GM23338 (cell line): Measurements from ENCODE around the gene RBPMS2. TPM values are rescaled to one million over a fixed set of nuclear protein-coding genes. Genes with fewer than 3 reads are reported as not detected.

Source experiments
- ATAC-seq: fragments of 200-7000 bp; cut with Tn5 transposase; 3 replicates; pipeline ENCODE4 v1.9.1; 2020
- DNase-seq: peaks from one replicate; pipeline ENCODE4 v3.0.0-alpha.2; 2015; ENCODE audit warnings: low spot score
- H2AFZ ChIP-seq: fragments of 200-600 bp; sonication (generic); 2 replicates; pipeline ENCODE4 v1.8.0; 2016; ENCODE audit warnings: antibody characterized with exemption, mild to moderate bottlenecking, moderate library complexity
- H3F3A ChIP-seq: fragments of 200-600 bp; sonication (generic); replicated peaks from 2 replicates; pipeline ENCODE4 v1.8.0; 2017; ENCODE audit warnings: antibody characterized with exemption, mixed run types, low read depth
- H3K27ac ChIP-seq: fragments of 200-600 bp; sonication (generic); 2 replicates; pipeline ENCODE4 v1.6.1; 2016; ENCODE audit warnings: low read depth
- H3K27me3 ChIP-seq: fragments of 200-600 bp; sonication (generic); 2 replicates; pipeline ENCODE4 v1.8.0; 2016; ENCODE audit warnings: mild to moderate bottlenecking, mixed run types, moderate library complexity; ENCODE audit not compliant: insufficient read depth
- H3K36me3 ChIP-seq: fragments of 200-600 bp; sonication (generic); 2 replicates; pipeline ENCODE4 v1.8.0; 2016; ENCODE audit warnings: mild to moderate bottlenecking; ENCODE audit not compliant: insufficient read depth
- H3K4me1 ChIP-seq: fragments of 200-600 bp; sonication (generic); 2 replicates; pipeline ENCODE4 v1.8.0; 2016; ENCODE audit warnings: mild to moderate bottlenecking, moderate library complexity; ENCODE audit not compliant: insufficient read depth
- H3K4me2 ChIP-seq: fragments of 200-600 bp; sonication (generic); 2 replicates; pipeline ENCODE4 v1.7.1; 2017; ENCODE audit warnings: mixed run types
- H3K4me3 ChIP-seq: fragments of 200-600 bp; sonication (generic); 2 replicates; pipeline ENCODE4 v1.6.1; 2016; ENCODE audit warnings: mixed run types
- H3K79me2 ChIP-seq: fragments of 200-600 bp; sonication (generic); replicated peaks from 2 replicates; pipeline ENCODE4 v1.8.0; 2017; ENCODE audit warnings: mild to moderate bottlenecking; ENCODE audit not compliant: insufficient read depth
- H3K9me2 ChIP-seq: fragments of 200-600 bp; sonication (generic); 2 replicates; pipeline ENCODE4 v1.8.0; 2017; ENCODE audit not compliant: insufficient read depth
- H4K20me1 ChIP-seq: fragments of 200-600 bp; sonication (generic); replicated peaks from 2 replicates; pipeline ENCODE4 v1.8.0; 2017; ENCODE audit warnings: mild to moderate bottlenecking; ENCODE audit not compliant: insufficient read depth
- H3K27ac Mint-ChIP-seq: 2 replicates; pipeline ENCODE4 v1.8.0; 2020; ENCODE audit warnings: inconsistent platforms, mild to moderate bottlenecking, moderate library complexity, mixed read lengths
- H3K27me3 Mint-ChIP-seq: 3 replicates; pipeline ENCODE4 v1.8.0; 2022; ENCODE audit warnings: low read depth, mild to moderate bottlenecking, moderate library complexity, mixed read lengths, inconsistent platforms; ENCODE audit not compliant: insufficient read depth, poor library complexity
- H3K36me3 Mint-ChIP-seq: 3 replicates; pipeline ENCODE4 v1.8.0; 2021; ENCODE audit warnings: low read depth, mild to moderate bottlenecking, inconsistent platforms, moderate library complexity, mixed read lengths
- H3K4me1 Mint-ChIP-seq: 3 replicates; pipeline ENCODE4 v1.8.0; 2020; ENCODE audit warnings: mild to moderate bottlenecking, inconsistent platforms, mixed read lengths
- H3K4me3 Mint-ChIP-seq: 3 replicates; pipeline ENCODE4 v1.8.0; 2021; ENCODE audit warnings: moderate library complexity, mild to moderate bottlenecking, inconsistent platforms, mixed read lengths
- H3K9me3 Mint-ChIP-seq: 3 replicates; pipeline ENCODE4 v1.8.0; 2020; ENCODE audit warnings: moderate library complexity, mild to moderate bottlenecking, inconsistent platforms, mixed read lengths
- CTCF ChIP-seq, 2 experiments: fragments of 200-600 bp in 1 of 2; sonication (generic) in 1 of 2; conservative IDR thresholded peaks; 2 replicates each; pipeline versions ENCODE4 v1.5.1 to v1.6.1; 2016 to 2017; ENCODE audit warnings: antibody characterized with exemption in 2 of 2, low read depth in 2 of 2, mild to moderate bottlenecking in 2 of 2, moderate library complexity in 1 of 2
- ETS1 ChIP-seq: IDR thresholded peaks from 2 replicates; pipeline ENCODE4 v1.6.1; 2016; ENCODE audit warnings: antibody characterized with exemption
- EZH2 ChIP-seq: fragments of 200-600 bp; sonication (generic); IDR thresholded peaks from one replicate; pipeline ENCODE4 v1.8.0; 2017; ENCODE audit warnings: antibody characterized with exemption, mild to moderate bottlenecking, low read depth; ENCODE audit not compliant: unreplicated experiment
- EZH2phosphoT487 ChIP-seq: fragments of 200-600 bp; sonication (generic); IDR thresholded peaks from one replicate; pipeline ENCODE4 v1.8.1; 2018; ENCODE audit warnings: antibody characterized with exemption; ENCODE audit not compliant: unreplicated experiment
- JUNB ChIP-seq: IDR thresholded peaks from one replicate; pipeline ENCODE4 v1.6.1; 2016; ENCODE audit warnings: antibody characterized with exemption; ENCODE audit not compliant: unreplicated experiment
- NANOG ChIP-seq: IDR thresholded peaks from 2 replicates; pipeline ENCODE4 v1.6.1; 2016; ENCODE audit warnings: antibody characterized with exemption, borderline replicate concordance
- REST ChIP-seq: IDR thresholded peaks from one replicate; pipeline ENCODE4 v1.6.1; 2018; ENCODE audit warnings: antibody characterized with exemption; ENCODE audit not compliant: unreplicated experiment
- STAT1 ChIP-seq: IDR thresholded peaks from one replicate; pipeline ENCODE4 v1.6.1; 2016; ENCODE audit warnings: antibody characterized with exemption; ENCODE audit not compliant: unreplicated experiment
- ZNF114 ChIP-seq: fragments of 250-450 bp; sonication (Bioruptor Pico); IDR thresholded peaks from 2 replicates; pipeline ENCODE4 v1.5.0; 2020; ENCODE audit warnings: mild to moderate bottlenecking, moderate library complexity
- ZNF331 ChIP-seq: fragments of 250-450 bp; sonication (Bioruptor Pico); IDR thresholded peaks from 2 replicates; pipeline ENCODE4 v1.5.0; 2020; ENCODE audit warnings: low read depth, mild to moderate bottlenecking, moderate library complexity
- ZNF462 ChIP-seq: fragments of 250-450 bp; sonication (Bioruptor Pico); IDR thresholded peaks from 2 replicates; pipeline ENCODE4 v1.5.0; 2020; ENCODE audit warnings: mild to moderate bottlenecking, moderate library complexity
- polyA plus RNA-seq: library from polyadenylated mRNA; unstranded; fragments of >200 nt; fragmentation: Nextera tagmentation; extraction: Ambion mirVana; gene quantifications from 2 replicates; pipeline ENCODE4 v1.2.1, GENCODE V29; 2016
- total RNA-seq: library from RNA; depleted of rRNA; stranded (reverse); fragments of >200 nt; shearing (Covaris generic); gene quantifications from 2 replicates; pipeline ENCODE4 v1.2.3, GENCODE V29; 2014

Gene RBPMS2
- total and polyA plus RNA-seq, 2 experiments from 2014 or later = 53.3 to 171 TPM

GRCh38 chr15:64806509-64806908 is 31.1 kb upstream of the RBPMS2 start:
- H3K4me1 ChIP-seq = peaks cover 32% of the 10 kb centered on the region
- H3K4me3 Mint-ChIP-seq = peak overlapping the region; percentile 70

More at GRCh38 chr15:64806509-64806908, 31.1 kb upstream of the RBPMS2 start:
- no peak for ATAC-seq
- Histone ChIP-seq H3F3A (peaks cover 15% of the 10 kb centered on the region), H4K20me1 (no peaks in the 10 kb centered on the region), H3K27ac (peak overlapping the region; percentile 100), H3K27me3 (no peaks in the 10 kb centered on the region), H3K79me2 (no peaks in the 10 kb centered on the region), H3K4me2 (peak overlapping the region; percentile 71), H2AFZ (no peak overlapping the region), H3K4me3 (peak overlapping the region; percentile 41), H3K36me3 (no peaks in the 10 kb centered on the region), H3K9me2 (no peaks in the 10 kb centered on the region)
- Mint-ChIP-seq H3K27ac (peak overlapping the region; percentile 97), H3K4me1 (peaks cover 50% of the 10 kb centered on the region), H3K9me3 (0 out of 3 replicates have a peak, but pooled peaks cover 3% of the 10 kb centered on the region), H3K27me3 (peaks cover 35% of the 10 kb centered on the region), H3K36me3 (peaks cover 4% of the 10 kb centered on the region; the same call in 2 of the 3 replicates)
- TF ChIP-seq EZH2phosphoT487 = no peak
- no peak for TF ChIP-seq ETS1
- no peak for TF ChIP-seq JUNB
- no peak for TF ChIP-seq ZNF462 (CRISPR knock-in tag)
- no peak for TF ChIP-seq ZNF331 (CRISPR knock-in tag)
- no peak for TF ChIP-seq REST
- no peak for TF ChIP-seq CTCF (conservative IDR thresholded peaks at IDR 0.05; ENCODE audit: low read depth in 2 of 2)
- TF ChIP-seq ZNF114 (CRISPR knock-in tag) = no peak
- no peak for TF ChIP-seq NANOG
- TF ChIP-seq STAT1 = no peak
- TF ChIP-seq EZH2 = no peak
- no peak for DNase-seq
